WI38 (cell line): Measurements from ENCODE around the gene DEDD2.

ENCODE experiments used
- H3K4me3 ChIP-seq: 2 replicates; pipeline ENCODE4 v1.5.1; 2011; ENCODE audit warnings: low read depth, mild to moderate bottlenecking, control low read depth, low read length
- TF ChIP-seq, protein P1 (sequence below): IDR thresholded peaks from 2 replicates; pipeline ENCODE4 v1.5.1; 2012; ENCODE audit warnings: low read depth, mild to moderate bottlenecking, control low read depth, low read length

Gene DEDD2

DNA sequence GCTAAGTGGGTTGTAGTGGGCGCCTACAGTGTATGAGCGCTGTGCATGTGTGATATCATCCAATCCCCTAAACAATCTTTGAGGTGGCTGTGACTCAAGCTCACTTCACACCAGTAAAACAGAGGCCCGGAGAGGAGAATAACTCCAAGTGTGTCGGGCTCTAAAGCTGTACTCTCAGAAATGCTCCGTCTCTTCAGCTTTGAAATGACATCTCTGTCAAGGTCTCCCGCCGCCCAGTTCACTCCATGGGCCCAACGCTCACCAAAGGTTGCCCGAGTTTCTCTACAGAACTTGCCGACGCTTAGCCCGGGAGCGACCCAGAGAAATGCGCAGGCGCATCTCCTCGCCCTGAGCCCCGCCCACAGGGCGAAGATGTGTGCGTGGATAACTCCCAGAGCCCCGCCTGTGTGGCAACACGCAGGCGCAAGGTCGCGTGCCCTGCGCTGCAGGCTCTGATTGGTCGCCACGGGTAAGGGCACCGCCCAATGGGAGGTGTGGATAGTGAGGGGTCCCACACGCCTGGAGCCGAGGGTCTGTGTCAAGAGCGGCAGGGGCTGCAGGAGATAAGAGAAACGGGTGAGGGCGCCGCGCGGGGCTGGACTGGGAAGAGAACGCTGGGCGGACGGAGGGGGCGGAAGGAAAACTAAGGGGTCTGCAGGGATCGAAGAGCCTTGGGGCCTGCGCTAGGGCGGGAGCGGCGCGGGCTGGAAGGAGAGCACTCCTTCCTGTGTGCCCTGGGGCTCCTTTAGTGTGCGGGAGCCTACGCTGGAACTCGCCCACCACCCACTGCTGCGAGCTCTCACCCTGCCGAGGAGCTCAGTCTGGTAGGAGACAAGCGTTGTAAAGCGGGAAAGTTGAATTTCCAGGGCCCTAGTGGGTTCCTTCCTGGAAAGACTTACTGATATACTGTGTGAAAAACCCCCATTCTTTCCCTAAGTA lies 2.6 kb upstream of the DEDD2 start, which contains the start of gene ZNF526:
Gene ZNF526 (plus strand): TSS at position 501 of the 939 bp plus-strand sequence. CDS start 4,092 bp downstream, outside the sequence.
- peak within 1 kb of the TSS; percentile 98 for H3K4me3 ChIP-seq
- TF ChIP-seq, protein P1, sequence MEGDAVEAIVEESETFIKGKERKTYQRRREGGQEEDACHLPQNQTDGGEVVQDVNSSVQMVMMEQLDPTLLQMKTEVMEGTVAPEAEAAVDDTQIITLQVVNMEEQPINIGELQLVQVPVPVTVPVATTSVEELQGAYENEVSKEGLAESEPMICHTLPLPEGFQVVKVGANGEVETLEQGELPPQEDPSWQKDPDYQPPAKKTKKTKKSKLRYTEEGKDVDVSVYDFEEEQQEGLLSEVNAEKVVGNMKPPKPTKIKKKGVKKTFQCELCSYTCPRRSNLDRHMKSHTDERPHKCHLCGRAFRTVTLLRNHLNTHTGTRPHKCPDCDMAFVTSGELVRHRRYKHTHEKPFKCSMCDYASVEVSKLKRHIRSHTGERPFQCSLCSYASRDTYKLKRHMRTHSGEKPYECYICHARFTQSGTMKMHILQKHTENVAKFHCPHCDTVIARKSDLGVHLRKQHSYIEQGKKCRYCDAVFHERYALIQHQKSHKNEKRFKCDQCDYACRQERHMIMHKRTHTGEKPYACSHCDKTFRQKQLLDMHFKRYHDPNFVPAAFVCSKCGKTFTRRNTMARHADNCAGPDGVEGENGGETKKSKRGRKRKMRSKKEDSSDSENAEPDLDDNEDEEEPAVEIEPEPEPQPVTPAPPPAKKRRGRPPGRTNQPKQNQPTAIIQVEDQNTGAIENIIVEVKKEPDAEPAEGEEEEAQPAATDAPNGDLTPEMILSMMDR = no peak

DNA sequence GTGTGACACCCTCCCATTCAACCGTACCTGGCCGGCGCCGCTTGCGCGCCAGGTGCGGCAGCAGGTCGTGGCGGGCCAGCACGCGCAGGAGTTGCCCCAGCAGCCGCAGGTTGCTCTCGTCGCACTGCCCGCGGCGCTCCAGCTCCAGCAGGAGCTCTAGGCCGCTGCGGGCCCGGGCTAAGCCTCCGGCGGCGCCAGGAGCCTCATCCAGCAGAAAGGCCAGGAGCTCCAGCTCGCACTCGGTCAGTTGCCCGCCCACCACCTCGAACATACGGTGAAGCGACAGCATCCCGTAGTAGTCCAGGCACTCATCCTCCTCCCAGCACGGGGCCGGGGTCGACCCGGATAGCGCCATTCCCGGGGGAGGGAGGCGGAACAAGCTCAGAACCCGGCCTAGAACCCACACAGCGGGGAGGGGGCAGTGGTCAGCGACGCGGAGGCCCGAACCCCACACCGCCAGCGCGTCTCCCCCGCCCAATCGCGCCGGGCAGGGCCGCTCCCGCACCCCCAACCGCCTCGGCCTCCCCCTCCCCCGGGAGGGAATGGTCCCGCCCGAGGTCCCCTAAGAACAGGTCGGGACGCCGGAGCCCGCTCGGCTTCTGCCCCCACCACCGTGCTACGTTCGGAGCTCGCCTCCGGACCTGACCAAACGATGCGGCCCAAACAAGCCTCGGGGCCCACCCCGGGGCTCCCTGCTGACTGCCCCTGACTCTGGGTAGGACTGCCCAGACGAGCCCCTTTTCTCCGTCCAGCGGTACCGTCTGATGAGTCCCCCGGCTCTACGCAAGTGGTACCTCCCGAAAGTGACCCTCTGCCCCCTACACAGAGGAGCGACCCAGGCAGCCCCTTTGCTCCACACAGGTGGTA lies 591 bp downstream of the DEDD2 start:
- H3K4me3 ChIP-seq = peak overlapping the region; percentile 96
- TF ChIP-seq, protein P1 = no peak

DNA sequence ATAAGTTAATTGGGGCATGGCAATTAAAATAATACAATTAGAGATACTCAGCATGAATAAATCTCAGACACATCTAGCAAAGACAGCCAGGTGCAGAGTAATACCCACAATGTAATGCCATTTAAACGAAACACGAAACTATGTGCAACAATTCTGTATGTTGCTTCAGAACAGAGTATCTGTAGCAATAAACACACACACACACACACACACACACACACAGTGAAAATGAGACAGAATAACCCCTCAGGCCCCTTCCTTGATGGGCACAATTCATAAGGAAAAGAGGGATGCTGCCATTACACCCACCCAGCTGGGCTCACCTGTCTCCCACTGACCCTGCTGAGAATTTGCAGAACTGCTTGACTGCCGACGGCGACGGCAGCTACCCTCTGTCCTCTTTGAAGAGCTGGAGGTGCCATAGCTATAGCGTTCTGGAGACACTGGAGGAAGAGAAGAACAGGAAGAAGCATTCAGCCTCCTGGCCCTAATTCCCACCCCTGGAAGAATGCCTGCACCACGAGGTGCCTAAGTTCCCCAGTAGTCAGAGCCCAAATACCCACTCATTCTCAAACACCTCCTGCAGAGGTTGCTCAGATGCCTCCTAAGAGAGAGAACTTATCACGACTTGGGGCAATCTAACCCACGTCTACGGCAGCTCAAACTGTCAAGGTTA lies 2.5 kb downstream of the DEDD2 start:
- TF ChIP-seq, protein P1 = no peak
- H3K4me3 ChIP-seq = no peak overlapping the region

DNA sequence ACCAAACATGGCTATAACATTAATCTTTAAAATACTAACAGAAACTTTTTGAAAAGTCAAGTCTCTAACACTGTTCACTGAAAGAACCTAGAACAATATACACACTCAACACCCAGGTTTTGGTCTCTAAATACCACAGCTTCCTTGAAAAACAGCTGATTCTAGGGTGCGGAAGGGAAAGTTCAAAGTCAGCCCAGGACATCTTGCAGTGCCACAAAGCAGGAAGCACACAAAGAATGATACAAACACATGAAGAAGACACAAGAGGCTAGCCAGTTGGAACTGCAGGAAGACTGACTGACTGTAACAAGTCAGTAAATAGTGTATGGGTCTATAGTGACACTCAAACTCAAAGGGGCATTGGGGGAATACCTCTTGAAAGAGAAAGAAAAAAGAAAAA lies 4.6 kb downstream of the DEDD2 start:
- no peak overlapping the region for H3K4me3 ChIP-seq
- TF ChIP-seq, protein P1 = no peak

DNA sequence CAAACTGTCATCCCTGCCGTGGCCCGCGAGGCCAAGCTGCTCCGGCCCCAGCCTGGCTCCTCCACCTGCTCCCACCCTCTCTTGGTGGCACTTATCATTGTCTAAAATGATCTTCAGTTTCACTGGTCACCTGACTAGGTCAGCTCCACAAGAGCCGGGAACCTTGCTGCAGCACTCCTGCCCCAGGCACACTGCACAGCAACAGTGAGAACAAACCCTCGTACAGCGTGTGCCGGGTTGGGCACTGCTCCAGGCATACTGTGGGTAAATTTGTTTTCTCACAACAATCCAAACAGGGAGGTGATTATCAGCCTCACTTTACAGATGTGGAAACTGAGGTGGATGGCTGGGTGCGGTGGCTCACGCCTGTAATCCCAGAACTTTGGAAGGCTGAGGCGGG lies 8.9 kb downstream of the DEDD2 start:
- no peak overlapping the region for H3K4me3 ChIP-seq
- TF ChIP-seq, protein P1 = no peak

DNA sequence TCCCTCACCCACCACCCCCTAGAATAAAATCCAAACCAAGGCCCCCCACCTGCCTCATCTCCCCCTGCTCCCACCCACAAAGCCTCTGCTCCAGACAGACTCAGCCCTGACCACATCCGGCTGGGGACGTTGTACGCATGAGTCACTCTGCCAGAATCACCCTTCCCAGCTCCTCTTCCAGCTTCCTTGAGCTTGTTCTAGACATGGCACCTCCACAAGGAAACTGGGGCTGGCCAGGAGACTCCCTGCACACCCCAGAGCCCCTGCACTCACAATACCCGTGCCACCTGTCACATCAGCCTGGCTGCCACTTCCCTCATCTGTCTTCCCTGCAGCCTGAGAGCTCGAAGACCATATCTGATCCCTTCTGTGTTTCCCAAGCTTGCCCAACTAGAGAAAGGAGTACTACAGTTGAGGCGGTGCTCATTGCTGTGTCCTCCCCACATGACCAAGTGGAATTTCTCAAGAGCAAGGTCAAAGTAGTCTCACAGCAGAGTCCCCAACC lies 9.7 kb downstream of the DEDD2 start:
- H3K4me3 ChIP-seq = no peak overlapping the region
- TF ChIP-seq, protein P1 = no peak
